HUDEP-2 (cell line): ENCODE measurements around the gene TPCN1.
A peak's percentile ranks its signal among the peaks of the same experiment; 100 is the strongest.

Experiments
- DNase-seq, 76 experiments: peaks; one replicate each; lab custom pipeline; 2025; ENCODE audit not compliant: unreplicated experiment in 76 of 76; lab: John Stamatoyannopoulos, UW

The TPCN1 gene

DNA sequence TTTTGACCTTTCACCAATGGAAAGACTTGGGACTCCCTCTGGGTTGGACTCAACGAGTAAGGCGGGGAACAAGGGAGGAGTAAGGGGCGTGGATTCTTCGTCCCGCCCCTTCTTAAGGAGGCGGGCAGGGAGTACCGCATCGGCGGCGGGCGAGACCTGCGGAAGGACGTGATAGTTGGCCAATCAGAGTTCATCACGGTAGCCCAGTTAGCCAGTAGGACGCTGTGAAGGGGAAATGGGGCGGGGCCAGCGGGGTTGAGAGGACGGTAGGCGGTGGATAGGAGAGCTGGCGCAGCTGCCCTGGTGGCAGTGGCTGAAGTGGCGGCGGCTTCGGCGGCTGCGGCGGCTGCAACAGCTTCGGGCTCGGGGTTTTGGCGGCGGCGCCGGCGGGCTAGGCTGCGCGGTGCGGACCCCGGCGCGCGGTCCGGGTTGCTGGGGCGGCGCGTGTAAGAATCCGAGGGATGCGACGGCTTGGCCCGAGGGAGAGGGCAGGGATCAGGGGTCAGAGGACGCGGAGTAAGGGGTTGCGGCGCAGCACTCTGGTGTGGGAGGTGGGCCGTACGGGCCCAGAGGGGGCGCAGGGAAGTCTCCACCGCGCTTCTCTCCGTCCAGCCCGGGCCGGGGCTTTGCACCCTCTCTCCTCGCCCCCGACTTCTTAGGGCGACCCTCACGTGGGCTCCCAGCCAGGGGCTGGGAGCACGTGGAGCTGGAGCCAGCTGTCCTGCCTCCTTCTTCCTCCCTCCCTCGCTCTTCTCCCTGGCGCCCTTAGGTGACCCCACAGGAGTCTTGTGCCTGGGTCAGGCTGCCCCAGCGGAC, at the start of gene TPCN1:
TSS of gene TPCN1 (plus strand) at position 284 of the 816 bp plus-strand sequence. CDS start 5,389 bp downstream, outside the sequence.
- peak in 75 of 76 experiments; percentile 85 to 100 (median 99) for DNase-seq

DNA sequence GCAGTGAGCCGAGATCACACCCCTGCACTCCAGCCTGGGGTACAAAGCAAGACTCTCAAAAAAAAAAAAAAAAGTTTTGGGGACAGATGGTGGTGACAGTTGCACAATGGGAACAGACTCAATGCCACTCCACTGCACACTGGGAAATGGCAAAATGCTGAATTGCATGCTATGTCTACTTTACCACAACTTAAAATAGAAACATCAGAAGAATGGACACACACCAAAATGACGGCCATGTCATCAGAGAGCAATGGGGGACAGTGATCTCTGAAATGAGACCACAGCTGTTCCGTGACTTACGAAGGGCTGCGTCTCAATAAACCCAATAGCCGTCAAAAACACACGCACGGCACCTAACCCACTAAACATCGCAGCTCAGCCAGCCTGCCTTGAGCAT, 49.7 kb upstream of the TPCN1 start:
- no peak for DNase-seq

GRCh38 chr12:113172185-113172584, 49.1 kb upstream of the TPCN1 start:
- no peak for DNase-seq

DNA sequence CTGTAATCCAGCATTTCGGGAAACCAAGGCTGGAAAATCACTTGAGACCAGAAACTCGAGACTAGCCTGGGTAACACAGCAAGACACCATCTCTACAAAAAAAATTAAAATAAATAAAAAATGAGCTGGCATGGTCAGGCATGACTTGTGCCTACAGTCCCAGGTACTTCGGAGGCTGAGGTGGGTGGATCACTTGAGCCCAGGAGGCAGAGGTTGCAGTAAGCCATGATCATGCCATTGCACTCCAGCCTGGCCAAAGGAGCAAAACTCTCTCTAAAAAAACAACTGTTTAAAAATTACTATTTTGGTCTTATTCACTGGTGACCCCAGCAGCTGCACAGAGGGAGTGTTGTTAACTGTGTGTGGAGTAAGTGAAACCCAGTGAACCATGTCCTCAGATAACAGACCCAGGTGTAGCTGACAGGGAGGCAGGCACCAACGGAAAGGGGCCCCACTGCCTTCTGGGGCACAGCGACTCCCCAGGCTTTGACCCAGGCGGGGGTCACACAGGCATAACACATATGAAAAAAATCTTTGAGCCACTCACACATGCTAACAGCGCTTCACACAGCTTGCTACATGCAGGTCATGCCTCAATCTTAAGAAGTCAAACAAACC, 48.1 kb upstream of the TPCN1 start:
- DNase-seq, result no peak

GRCh38 chr12:113174461-113175384, 46.5 kb upstream of the TPCN1 start:
- peak in 59 of 76 experiments; percentile 7 to 77 (median 42) for DNase-seq

DNA sequence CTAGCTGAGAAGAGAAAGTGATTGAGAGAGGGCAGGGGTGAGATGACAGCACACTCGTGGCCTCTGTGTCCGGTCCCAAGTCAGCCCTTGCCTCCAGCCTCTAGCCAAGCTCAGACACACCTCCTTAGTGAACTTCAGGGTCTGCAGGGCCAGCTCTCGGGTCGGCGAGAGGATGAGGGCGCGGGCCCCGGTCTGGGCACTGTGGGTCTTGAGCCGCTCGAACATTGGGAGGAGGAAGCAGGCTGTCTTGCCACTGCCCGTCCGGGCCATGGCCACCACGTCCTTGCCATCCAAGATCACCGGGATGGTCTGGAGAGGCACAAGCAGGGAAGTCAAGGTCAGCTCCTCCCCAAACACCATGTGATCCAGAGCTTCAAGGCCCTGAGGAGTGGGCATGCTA, 42.2 kb upstream of the TPCN1 start:
- no peak for DNase-seq

DNA sequence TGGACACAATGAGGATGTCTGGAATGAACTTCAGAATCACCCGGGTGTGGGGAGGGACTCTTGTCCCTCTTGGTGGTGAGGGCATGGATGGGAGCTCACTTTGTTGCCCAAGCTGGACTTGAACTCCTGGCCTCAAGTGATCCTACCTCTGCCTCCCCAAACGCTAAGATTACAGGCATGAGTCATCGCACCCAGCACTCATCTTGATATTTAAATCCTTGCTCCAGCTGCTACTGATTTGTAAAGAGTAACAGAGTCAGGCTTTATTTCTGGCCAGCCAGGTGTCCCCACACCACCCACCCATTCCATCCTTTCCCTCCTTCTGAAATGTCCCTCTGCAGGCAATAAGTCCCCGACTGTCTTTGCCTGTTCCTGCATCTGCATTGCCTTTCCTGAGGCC, 40.9 kb upstream of the TPCN1 start:
- no peak for DNase-seq

- DNase-seq, result no peak
Observed at GRCh38 chr12:113181975-113182374, 39.3 kb upstream of the TPCN1 start.

GRCh38 chr12:113183030-113183589, 38.2 kb upstream of the TPCN1 start:
- no peak for DNase-seq

- DNase-seq, result peak in 47 of 76 experiments; percentile 12 to 94 (median 75)
Observed at GRCh38 chr12:113184098-113184899, 37.0 kb upstream of the TPCN1 start.

DNA sequence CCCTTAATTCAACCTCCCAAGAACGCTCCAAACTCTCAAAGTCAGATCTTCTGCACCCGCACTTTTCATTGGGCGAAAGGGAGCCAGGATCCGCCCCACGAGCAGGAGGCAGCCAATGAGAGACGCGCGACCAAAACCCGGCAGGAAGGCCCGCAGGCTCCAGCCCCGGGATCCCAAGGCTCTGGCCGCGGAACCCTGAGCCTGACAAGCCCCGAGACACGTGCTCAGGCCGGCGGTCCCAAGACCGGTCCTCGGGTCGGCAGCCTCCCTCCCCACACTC, 36.4 kb upstream of the TPCN1 start:
- peak in 74 of 76 experiments; percentile 17 to 94 (median 81) for DNase-seq

DNA sequence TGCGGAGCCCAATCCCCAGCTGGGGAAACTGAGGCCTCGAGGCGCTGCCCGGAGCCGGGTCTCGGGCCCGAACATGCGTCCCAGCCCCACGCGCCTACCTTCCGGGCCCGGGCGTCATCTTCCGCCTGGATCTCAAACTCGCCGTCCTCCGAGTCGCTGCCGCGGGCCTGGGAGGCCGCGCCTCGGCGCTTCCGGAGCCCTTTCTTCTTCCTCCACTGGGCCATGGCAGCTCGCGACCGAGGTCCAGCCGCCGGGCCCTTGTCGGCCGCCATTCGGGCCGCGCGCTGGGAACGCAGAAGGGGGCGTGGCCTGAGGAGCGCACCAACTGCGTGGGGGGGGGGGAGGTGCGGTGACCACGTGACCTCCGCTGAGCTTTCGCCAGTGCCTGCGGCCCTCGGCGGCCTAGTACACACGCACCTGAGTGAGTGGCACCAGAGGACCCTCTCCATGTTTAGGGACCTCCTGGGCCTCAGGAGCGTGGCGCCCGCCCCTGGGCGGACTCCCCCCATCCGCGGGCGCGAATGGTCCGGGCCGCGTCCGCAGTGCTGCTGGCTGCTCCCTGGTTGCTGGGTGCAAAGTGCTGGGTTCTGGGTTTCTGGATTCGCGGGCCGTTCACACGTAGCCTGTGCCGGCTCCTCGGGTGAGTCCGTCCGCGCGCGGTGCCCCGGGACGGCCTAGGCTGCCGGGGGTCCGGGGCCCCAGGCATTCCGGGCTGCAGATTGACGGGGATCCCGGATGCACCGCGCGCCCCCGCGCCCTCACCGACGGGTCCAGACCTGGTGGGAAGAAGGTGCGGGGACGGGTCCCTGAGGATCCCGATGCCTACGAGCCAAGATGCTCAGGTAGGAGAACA, 35.9 kb upstream of the TPCN1 start, which contains the start of the genes DDX54 and RITA1:
TSS of gene DDX54 (minus strand) at position 299 of the 853 bp plus-strand sequence. CDS start at position 272, 27 bp downstream.
TSS of gene RITA1 (plus strand) at position 542 of the 853 bp plus-strand sequence. CDS start 1,026 bp downstream, outside the sequence.
- peak in 72 of 76 experiments; percentile 20 to 96 (median 71) for DNase-seq

DNA sequence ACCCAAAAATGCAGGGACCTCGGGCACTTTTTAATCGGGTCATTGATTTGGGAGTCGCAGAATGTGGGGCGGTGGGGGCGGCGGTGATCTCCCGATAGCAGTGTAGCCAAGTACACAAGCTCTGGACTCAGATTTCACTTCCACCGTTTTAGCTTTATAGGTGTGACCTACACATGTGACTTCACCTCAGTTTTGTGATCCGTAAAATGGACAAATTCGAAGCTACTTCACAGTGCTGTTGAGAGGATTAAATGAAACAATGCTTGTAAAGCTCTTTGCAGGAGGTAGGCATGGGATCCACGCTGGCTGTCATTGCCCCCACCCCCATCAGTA, 35.3 kb upstream of the TPCN1 start:
- peak in 16 of 76 experiments; percentile 12 to 55 (median 26) for DNase-seq

- DNase-seq, result no peak
Observed at GRCh38 chr12:113186666-113187325, 34.5 kb upstream of the TPCN1 start.

DNA sequence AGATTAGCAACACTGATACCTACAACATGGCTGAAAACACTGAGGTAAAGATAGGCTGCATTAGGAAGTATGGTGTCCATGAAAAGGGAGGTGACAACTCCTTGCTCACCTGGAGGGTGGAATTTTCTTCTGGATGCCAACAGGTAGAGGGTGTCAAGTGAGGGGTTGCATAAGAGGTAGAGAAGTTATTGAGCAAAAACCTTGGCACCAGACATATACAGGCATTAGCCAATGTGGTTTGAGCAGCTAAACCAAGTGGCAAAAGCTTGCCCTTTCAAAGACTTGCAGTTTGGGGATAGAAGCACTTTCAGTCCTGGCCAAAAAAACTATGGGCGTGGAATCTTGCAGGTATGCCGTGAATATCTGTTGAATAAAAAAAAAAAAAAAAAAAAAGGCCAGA, 31.9 kb upstream of the TPCN1 start:
- DNase-seq, result no peak

- DNase-seq, result peak in 69 of 76 experiments; percentile 8 to 89 (median 48)
Observed at GRCh38 chr12:113190761-113191160, 30.5 kb upstream of the TPCN1 start.

DNA sequence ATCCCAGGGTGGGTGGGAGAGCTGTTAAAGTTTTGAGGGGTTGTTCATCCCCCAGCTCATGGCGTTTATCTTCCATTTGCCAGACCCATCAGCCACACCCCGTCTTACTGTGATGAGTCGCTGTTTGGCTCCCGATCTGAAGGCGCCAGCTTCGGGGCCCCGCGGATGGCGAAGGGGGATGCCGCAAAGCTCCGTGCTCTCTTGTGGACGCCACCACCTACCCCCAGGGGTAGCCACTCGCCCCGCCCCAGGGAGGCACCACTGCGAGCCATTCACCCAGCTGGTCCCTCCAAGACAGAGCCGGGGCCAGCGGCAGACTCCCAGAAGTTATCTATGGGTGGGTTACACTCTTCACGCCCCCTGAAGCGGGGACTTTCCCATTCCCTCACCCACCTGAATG, 30.0 kb upstream of the TPCN1 start:
- DNase-seq, result peak in 45 of 76 experiments; percentile 6 to 65 (median 35)

GRCh38 chr12:113194971-113195391, 26.3 kb upstream of the TPCN1 start:
- DNase-seq, result no peak
